Measurements from ENCODE around the gene KCNK10. TPM values are rescaled to one million over a fixed set of nuclear protein-coding genes. Genes with fewer than 3 reads are reported as not detected.

The KCNK10 gene
- total RNA-seq, 4 donors from 2014 or later = not detected

DNA sequence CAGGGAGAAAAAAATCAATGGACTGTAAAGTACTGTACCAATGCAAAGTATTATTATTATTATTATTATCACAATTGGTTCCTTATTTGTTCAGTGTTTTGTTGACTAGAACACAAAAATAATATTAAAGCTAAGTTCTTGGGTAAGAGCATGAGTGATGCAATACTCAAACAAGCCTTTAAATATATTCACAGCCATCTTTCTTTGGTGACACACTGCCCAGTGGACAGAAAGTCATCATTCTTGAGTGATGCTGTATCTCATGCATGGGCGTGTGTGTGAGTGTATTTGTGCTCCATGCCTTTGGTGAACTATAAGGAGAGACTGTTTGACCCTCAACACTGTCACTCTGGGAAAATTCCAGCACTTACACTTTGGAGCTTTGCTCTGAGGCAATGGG lies 93.6 kb downstream of the KCNK10 start:
- Histone ChIP-seq H3K36me3 (no peaks in the 10 kb centered on the region), H3K27me3 (no peaks in the 10 kb centered on the region), H3K4me3 (no peak overlapping the region), H3K4me1 (no peaks in the 10 kb centered on the region), H3K27ac (no peak overlapping the region), H3K9me3 (no peaks in the 10 kb centered on the region)
- no peak for ATAC-seq
- intact Hi-C loops (cut with DNase I; ENCODE audit: low total_unique reads) (no loop called here), in situ Hi-C loops (cut with MboI; ENCODE audit: low sequenced_read_pairs in 4 of 4) (no loop called here)
- no peak for DNase-seq
- no peak for TF ChIP-seq POLR2A (IDR thresholded peaks at IDR 0.05)
- TF ChIP-seq, protein P1, sequence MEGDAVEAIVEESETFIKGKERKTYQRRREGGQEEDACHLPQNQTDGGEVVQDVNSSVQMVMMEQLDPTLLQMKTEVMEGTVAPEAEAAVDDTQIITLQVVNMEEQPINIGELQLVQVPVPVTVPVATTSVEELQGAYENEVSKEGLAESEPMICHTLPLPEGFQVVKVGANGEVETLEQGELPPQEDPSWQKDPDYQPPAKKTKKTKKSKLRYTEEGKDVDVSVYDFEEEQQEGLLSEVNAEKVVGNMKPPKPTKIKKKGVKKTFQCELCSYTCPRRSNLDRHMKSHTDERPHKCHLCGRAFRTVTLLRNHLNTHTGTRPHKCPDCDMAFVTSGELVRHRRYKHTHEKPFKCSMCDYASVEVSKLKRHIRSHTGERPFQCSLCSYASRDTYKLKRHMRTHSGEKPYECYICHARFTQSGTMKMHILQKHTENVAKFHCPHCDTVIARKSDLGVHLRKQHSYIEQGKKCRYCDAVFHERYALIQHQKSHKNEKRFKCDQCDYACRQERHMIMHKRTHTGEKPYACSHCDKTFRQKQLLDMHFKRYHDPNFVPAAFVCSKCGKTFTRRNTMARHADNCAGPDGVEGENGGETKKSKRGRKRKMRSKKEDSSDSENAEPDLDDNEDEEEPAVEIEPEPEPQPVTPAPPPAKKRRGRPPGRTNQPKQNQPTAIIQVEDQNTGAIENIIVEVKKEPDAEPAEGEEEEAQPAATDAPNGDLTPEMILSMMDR (IDR thresholded peaks at IDR 0.05 in 4 of 5, conservative IDR thresholded peaks at IDR 0.05 in 1 of 5) = no peak

DNA sequence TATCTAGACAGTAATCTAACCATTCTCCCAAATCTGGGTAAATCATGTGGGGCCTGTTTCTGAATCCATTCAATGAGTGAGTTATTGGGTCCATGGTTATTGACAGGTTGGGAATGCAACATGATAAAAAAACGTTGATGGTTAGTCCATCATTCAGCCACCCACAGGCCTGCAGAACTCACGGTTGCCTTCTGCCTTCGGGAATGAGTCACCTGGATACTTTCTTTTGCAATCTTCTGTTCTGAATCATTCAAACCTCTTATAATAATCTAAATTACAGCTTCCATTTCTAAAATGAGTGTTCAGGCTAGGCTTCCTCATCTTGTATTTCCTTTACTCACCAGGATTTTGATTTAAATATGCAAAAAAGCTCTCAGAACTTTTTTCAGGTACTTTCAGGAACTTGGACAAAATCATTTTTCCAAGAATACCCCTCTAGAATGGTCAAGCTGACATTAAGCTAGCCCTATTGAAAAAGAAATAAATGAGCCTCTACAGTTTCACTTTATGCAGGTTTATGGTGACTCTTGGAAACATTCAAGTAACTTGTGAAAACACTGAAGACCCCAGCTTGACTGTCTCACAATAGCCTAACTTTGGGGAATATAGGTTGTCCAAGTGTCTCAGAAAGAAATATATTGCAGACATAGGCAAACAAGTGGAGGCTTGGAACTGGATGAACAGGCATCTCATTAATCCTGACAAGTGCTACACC lies 94.4 kb downstream of the KCNK10 start:
- TF ChIP-seq, protein P1 (IDR thresholded peaks at IDR 0.05 in 4 of 5, conservative IDR thresholded peaks at IDR 0.05 in 1 of 5) = no peak
- no peak for TF ChIP-seq POLR2A (IDR thresholded peaks at IDR 0.05)
- Histone ChIP-seq H3K4me3 (no peak overlapping the region), H3K9me3 (no peaks in the 10 kb centered on the region), H3K36me3 (no peaks in the 10 kb centered on the region), H3K4me1 (no peaks in the 10 kb centered on the region), H3K27me3 (no peaks in the 10 kb centered on the region), H3K27ac (no peak overlapping the region)
- intact Hi-C loops (cut with DNase I; ENCODE audit: low total_unique reads) = no loop called here
- in situ Hi-C loops (cut with MboI; ENCODE audit: low sequenced_read_pairs in 4 of 4) = no loop called here
- ATAC-seq (no peak), DNase-seq (no peak)

DNA sequence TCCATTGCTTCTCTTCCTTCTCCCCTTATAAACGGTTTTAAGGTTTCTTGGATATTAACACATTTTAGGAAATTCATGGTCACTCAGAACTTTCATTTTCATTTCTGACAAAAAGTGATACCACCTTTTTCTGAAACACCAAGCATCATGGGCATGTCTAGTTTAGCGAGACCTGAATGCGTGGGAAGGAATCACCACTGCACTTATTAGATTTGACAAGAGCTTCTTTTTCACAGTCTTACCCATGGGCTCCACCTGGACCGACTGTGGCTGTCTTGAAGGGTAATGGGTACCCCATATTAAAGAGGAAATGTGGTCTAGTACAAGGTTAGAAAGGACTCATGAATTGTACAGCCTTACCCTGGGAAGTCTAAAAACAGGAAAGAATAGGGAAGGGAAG lies 95.4 kb downstream of the KCNK10 start:
- in situ Hi-C loops (cut with MboI; ENCODE audit: low sequenced_read_pairs in 4 of 4) = no loop called here
- Histone ChIP-seq H3K4me1 (no peaks in the 10 kb centered on the region), H3K27me3 (no peaks in the 10 kb centered on the region), H3K27ac (no peak overlapping the region), H3K9me3 (no peaks in the 10 kb centered on the region), H3K4me3 (no peak overlapping the region), H3K36me3 (no peaks in the 10 kb centered on the region)
- no peak for TF ChIP-seq POLR2A (IDR thresholded peaks at IDR 0.05)
- TF ChIP-seq, protein P1 (IDR thresholded peaks at IDR 0.05 in 4 of 5, conservative IDR thresholded peaks at IDR 0.05 in 1 of 5) = no peak
- no peak for ATAC-seq
- no peak for DNase-seq
- intact Hi-C loops (cut with DNase I; ENCODE audit: low total_unique reads) = no loop called here

DNA sequence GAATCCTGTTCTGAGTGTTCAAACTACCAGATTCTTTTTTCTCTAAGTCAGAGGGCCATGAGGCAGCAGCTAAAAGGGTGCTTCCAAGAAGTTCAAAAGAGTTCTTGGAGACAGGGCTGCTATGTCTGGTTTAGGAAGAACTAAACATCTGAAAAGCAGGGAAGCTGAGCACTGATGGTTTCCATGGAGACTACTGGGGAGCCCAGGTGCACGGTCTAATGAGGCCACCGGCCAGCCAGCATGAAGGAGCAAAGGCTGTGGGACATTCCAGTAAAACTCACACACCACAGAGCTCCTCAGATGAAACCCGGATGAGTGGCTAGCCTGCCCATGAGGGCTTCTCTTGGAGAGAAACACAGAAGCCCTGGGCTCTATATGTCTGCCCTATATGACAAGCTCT lies 97.3 kb downstream of the KCNK10 start:
- intact Hi-C loops (cut with DNase I; ENCODE audit: low total_unique reads) = no loop called here

More for the DNA sequence above, 97.3 kb downstream of the KCNK10 start:
- H3K36me3 ChIP-seq = no peaks in the 10 kb centered on the region
- ATAC-seq = no peak
- no peak for DNase-seq
- H3K27ac ChIP-seq = no peak overlapping the region
- no peaks in the 10 kb centered on the region for H3K9me3 ChIP-seq
- in situ Hi-C loops (cut with MboI; ENCODE audit: low sequenced_read_pairs in 4 of 4) = no loop called here
- TF ChIP-seq, protein P1 (IDR thresholded peaks at IDR 0.05 in 4 of 5, conservative IDR thresholded peaks at IDR 0.05 in 1 of 5) = no peak
- no peak for TF ChIP-seq POLR2A (IDR thresholded peaks at IDR 0.05)
- H3K4me1 ChIP-seq = no peaks in the 10 kb centered on the region
- no peak overlapping the region for H3K4me3 ChIP-seq
- no peaks in the 10 kb centered on the region for H3K27me3 ChIP-seq

Measured in gastrocnemius medialis (tissue), 4 donors.